Neural cell (in vitro differentiated cells): ENCODE measurements around the gene POLR1A. TPM values are rescaled to one million over a fixed set of nuclear protein-coding genes. Genes with fewer than 3 reads are reported as not detected.

Experiments
- H2AFZ ChIP-seq: fragments of 200-600, 300-800 bp; sonication (generic), shearing (Covaris generic); 2 replicates; pipeline ENCODE4 v1.6.0; 2014; ENCODE audit warnings: low read depth, mild to moderate bottlenecking, antibody characterized with exemption, low read length, moderate library complexity
- H3F3A ChIP-seq: fragments of 200-600 bp; shearing (Covaris generic); 2 replicates; pipeline ENCODE4 v1.6.1; 2016; ENCODE audit warnings: mild to moderate bottlenecking, moderate library complexity, mixed read lengths, antibody characterized with exemption, low read length; ENCODE audit not compliant: insufficient read depth, poor library complexity, severe bottlenecking
- H3K27ac ChIP-seq: fragments of 200-600, 300-800 bp; sonication (generic), shearing (Covaris generic); 2 replicates; pipeline ENCODE4 v1.5.1; 2014; ENCODE audit warnings: mild to moderate bottlenecking, low read length, moderate library complexity
- H3K27me3 ChIP-seq: fragments of 300-800, 200-600 bp; sonication (generic), shearing (Covaris generic); 2 replicates; pipeline ENCODE4 v1.6.0; 2014; ENCODE audit warnings: mild to moderate bottlenecking, low read depth, low read length, moderate library complexity; ENCODE audit not compliant: insufficient read depth
- H3K36me3 ChIP-seq: fragments of 300-800, 200-600 bp; sonication (generic), shearing (Covaris generic); 2 replicates; pipeline ENCODE4 v1.5.1; 2014; ENCODE audit warnings: mild to moderate bottlenecking, antibody characterized with exemption, low read length, moderate library complexity; ENCODE audit not compliant: insufficient read depth
- H3K4me2 ChIP-seq: fragments of 300-800, 200-600 bp; sonication (generic), shearing (Covaris generic); 2 replicates; pipeline ENCODE4 v1.6.0; 2014; ENCODE audit warnings: mild to moderate bottlenecking, low read length
- H3K4me3 ChIP-seq: fragments of 300-800, 200-600 bp; sonication (generic), shearing (Covaris generic); 2 replicates; pipeline ENCODE4 v1.5.1; 2014; ENCODE audit warnings: mild to moderate bottlenecking, low read length, moderate library complexity
- H3K79me2 ChIP-seq: fragments of 200-600 bp; shearing (Covaris generic); replicated peaks from 2 replicates; pipeline ENCODE4 v1.6.0; 2014; ENCODE audit warnings: mild to moderate bottlenecking, low read length, moderate library complexity; ENCODE audit not compliant: insufficient read depth
- H3K9ac ChIP-seq: fragments of 300-800, 200-600 bp; sonication (generic), shearing (Covaris generic); 2 replicates; pipeline ENCODE4 v1.6.1; 2016; ENCODE audit warnings: mild to moderate bottlenecking, low read length, mixed read lengths
- H3K9me2 ChIP-seq: fragments of 200-600 bp; shearing (Covaris generic); 2 replicates; pipeline ENCODE4 v1.6.1; 2016; ENCODE audit warnings: mild to moderate bottlenecking, low read length, mixed read lengths; ENCODE audit not compliant: insufficient read depth
- H3K9me3 ChIP-seq: fragments of 200-600, 300-800 bp; sonication (generic), shearing (Covaris generic); 2 replicates; pipeline ENCODE4 v1.6.1; 2016; ENCODE audit warnings: mild to moderate bottlenecking, mixed run types, low read length, moderate library complexity, mixed read lengths
- H4K20me1 ChIP-seq: fragments of 200-600 bp; shearing (Covaris generic); 2 replicates; pipeline ENCODE4 v1.6.1; 2016; ENCODE audit warnings: mild to moderate bottlenecking, mixed run types; ENCODE audit not compliant: insufficient read depth
- CTCF ChIP-seq: fragments of 450-650 bp; IDR thresholded peaks from 2 replicates; pipeline ENCODE4 v1.5.1; 2014; ENCODE audit warnings: antibody characterized with exemption, mild to moderate bottlenecking, moderate library complexity; ENCODE audit not compliant: poor library complexity, severe bottlenecking
- EP300 ChIP-seq: fragments of 450-650 bp; conservative IDR thresholded peaks from 2 replicates; pipeline ENCODE4 v1.6.1; 2014; ENCODE audit warnings: antibody characterized with exemption, mild to moderate bottlenecking, moderate library complexity; ENCODE audit not compliant: poor library complexity, severe bottlenecking
- EZH2 ChIP-seq: fragments of 200-600, 300-800 bp; shearing (Covaris generic), sonication (generic); IDR thresholded peaks from 2 replicates; pipeline ENCODE4 v1.6.1; 2014; ENCODE audit warnings: antibody characterized with exemption, low read length, borderline replicate concordance, mild to moderate bottlenecking; ENCODE audit not compliant: insufficient read depth, poor library complexity, severe bottlenecking
- MXI1 ChIP-seq: fragments of 450-650 bp; conservative IDR thresholded peaks from 2 replicates; pipeline ENCODE4 v1.6.1; 2014; ENCODE audit warnings: antibody characterized with exemption, mild to moderate bottlenecking; ENCODE audit not compliant: poor library complexity, severe bottlenecking
- POLR2AphosphoS5 ChIP-seq: IDR thresholded peaks from 2 replicates; pipeline ENCODE4 v1.6.1; 2012
- RAD21 ChIP-seq: fragments of 450-650 bp; conservative IDR thresholded peaks from 2 replicates; pipeline ENCODE4 v1.6.1; 2014; ENCODE audit warnings: antibody characterized with exemption, mild to moderate bottlenecking, moderate library complexity
- REST ChIP-seq: IDR thresholded peaks from 2 replicates; pipeline ENCODE4 v1.6.1; 2012; ENCODE audit warnings: borderline replicate concordance
- SMC3 ChIP-seq: fragments of 450-650 bp; conservative IDR thresholded peaks from 2 replicates; pipeline ENCODE4 v1.6.1; 2014; ENCODE audit warnings: antibody characterized with exemption, mild to moderate bottlenecking, moderate library complexity; ENCODE audit not compliant: poor library complexity
- TAF1 ChIP-seq: IDR thresholded peaks from 2 replicates; pipeline ENCODE4 v1.6.1; 2012; ENCODE audit warnings: low read depth
- polyA plus RNA-seq: library from polyadenylated mRNA; depleted of rRNA; stranded (reverse); fragments of >200 nt; gene quantifications from 2 replicates; pipeline ENCODE4 v1.2.3, GENCODE V29; 2014

Gene POLR1A
- polyA plus RNA-seq, 1 donor from 2014 or later: 5.4 TPM

GRCh38 chr2:86052676-86053075 lies 53.0 kb downstream of the POLR1A start (continued):
- TF ChIP-seq MXI1: no peak
- TF ChIP-seq EP300: no peak

- H4K20me1 ChIP-seq: no peaks in the 10 kb centered on the region
- TF ChIP-seq MXI1 (no peak), SMC3 (no peak), TAF1 (no peak), CTCF (no peak), REST (no peak), EZH2 (no peak), EP300 (no peak), POLR2AphosphoS5 (no peak)
- no peaks in the 10 kb centered on the region for H3F3A ChIP-seq
- no peaks in the 10 kb centered on the region for H3K9me2 ChIP-seq
- no peak overlapping the region for H3K27ac ChIP-seq
- H3K79me2 ChIP-seq: no peaks in the 10 kb centered on the region
- no peak overlapping the region for H3K4me2 ChIP-seq
- no peak overlapping the region for H3K9ac ChIP-seq
- no peaks in the 10 kb centered on the region for H3K36me3 ChIP-seq
- H3K9me3 ChIP-seq: no peaks in the 10 kb centered on the region
- H2AFZ ChIP-seq: no peak overlapping the region
- no peak overlapping the region for H3K4me3 ChIP-seq
- H3K27me3 ChIP-seq: no peaks in the 10 kb centered on the region
These were observed 53.4 kb downstream of the POLR1A start for GRCh38 chr2:86052265-86052664.

DNA sequence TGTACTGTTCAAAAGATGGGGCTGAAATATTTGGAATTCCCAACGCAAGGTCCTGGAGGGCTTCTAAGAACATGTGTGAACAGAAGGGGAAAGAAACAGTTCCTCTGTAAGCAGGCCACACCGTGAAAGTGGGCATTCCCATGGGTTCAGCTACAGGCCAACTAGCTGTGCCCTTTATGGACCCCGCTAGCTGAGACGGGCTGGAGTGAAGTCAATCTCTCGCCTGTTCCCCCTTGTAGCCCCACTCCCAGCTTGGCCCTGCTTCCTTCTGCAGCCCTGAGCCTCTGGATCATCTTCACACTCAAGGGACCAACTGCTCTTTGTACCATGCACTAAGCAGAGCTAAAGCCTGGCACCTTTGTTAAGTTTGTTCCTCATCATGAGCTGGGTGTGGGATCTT lies 55.4 kb downstream of the POLR1A start:
- no peaks in the 10 kb centered on the region for H3K27me3 ChIP-seq
- no peaks in the 10 kb centered on the region for H3F3A ChIP-seq
- H3K27ac ChIP-seq: no peak overlapping the region
- no peaks in the 10 kb centered on the region for H3K36me3 ChIP-seq
- H3K9me3 ChIP-seq: no peaks in the 10 kb centered on the region
- H3K4me2 ChIP-seq: no peak overlapping the region
- H2AFZ ChIP-seq: no peak overlapping the region
- no peaks in the 10 kb centered on the region for H4K20me1 ChIP-seq
- no peaks in the 10 kb centered on the region for H3K9me2 ChIP-seq
- H3K4me3 ChIP-seq: no peak overlapping the region
- TF ChIP-seq SMC3 (no peak), EP300 (no peak), POLR2AphosphoS5 (no peak), EZH2 (no peak), MXI1 (no peak), REST (no peak), RAD21 (no peak), TAF1 (no peak), CTCF (no peak)
- no peak overlapping the region for H3K9ac ChIP-seq
- no peaks in the 10 kb centered on the region for H3K79me2 ChIP-seq
